HG02852 (cell line): ENCODE results near the gene SIGLEC14.
"Not testable (repeated sequence)": the region's sequence is repeated elsewhere in the genome, so short reads cannot be mapped to it uniquely, and the experiment has no call there.

Source experiments
- ATAC-seq: cut with Tn5 transposase; IDR thresholded peaks from one replicate; pipeline ENCODE4 v1.9.1; 2021; ENCODE audit warnings: mild to moderate bottlenecking, moderate library complexity; ENCODE audit not compliant: unreplicated experiment

Gene SIGLEC14

GRCh38 chr19:51675911-51676565 is 29.4 kb upstream of the SIGLEC14 start:
- not testable (repeated sequence) for ATAC-seq

DNA sequence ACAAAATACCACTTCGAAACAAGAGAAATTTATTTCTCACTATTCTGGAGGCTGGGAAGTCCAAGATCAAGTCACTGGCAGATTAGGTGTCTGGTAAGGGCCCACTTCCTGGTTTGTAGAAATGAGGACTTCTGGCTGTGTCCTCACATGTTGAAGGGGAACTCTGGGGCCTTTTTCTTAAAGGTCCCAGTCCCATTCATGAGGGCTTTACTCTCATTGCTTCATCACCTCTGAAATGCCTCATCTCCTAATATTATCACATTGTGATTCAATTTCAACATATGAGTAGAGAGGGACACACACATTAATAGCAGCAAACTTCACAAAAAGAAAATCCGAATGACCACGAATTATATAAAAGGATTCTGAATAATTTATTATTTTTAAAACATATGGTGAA is 21.6 kb upstream of the SIGLEC14 start:
- ATAC-seq = no peak

DNA sequence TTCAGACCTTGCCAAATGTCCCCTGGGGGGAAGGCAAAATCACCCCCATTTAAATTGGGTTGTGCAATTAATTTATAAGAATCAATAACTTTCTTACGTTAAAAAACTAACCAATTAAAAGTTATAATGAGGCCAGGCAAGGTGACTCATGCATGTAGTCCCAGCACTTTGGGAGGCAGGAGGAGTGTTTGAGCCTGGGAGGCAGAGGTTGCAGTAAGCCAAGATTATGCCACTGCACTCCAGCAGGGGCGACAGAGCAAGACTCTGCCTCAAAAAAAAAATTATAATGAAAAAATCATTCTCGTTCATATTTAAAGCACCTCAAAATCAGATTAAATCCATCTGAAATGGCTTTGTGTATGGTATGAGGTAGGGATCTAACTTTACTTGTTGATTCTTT is 18.4 kb upstream of the SIGLEC14 start:
- ATAC-seq = no peak

- ATAC-seq = no peak
These were observed 17.5 kb upstream of the SIGLEC14 start for GRCh38 chr19:51664131-51664530.

GRCh38 chr19:51663650-51664049 is 17.0 kb upstream of the SIGLEC14 start:
- no peak for ATAC-seq

DNA sequence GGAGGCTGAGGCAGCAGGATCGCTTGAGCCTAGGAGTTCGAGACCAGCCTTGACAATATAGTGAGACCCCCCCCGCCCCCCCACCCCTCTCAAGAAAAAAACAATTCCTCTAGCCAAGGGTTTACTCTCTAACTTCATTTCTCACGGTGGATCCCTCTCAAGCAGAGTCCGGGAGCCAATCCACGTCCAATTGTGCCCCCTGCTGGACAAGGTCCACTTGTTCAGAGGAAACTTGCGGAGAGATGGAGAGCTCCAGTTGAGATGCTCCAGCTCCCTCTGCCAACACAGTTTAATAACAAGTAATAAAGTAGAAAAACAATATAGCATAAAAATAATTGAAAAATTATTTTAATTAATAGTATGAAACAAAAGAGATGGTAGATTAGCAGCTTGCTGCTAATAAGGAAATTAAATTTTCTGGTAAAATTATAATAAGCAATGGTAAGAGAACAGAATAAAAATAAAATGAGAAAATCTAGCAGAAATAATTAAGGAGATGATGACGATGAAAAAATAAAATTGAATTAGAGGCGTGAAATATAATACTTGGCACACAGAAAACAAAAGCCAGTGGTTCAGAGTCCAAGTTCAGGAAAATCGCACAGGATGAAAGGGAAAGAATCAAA is 14.5 kb upstream of the SIGLEC14 start:
- ATAC-seq = no peak

- ATAC-seq = no peak
These were observed 8.2 kb upstream of the SIGLEC14 start for GRCh38 chr19:51654783-51655182.

GRCh38 chr19:51653162-51653561 is 6.5 kb upstream of the SIGLEC14 start:
- no peak for ATAC-seq

DNA sequence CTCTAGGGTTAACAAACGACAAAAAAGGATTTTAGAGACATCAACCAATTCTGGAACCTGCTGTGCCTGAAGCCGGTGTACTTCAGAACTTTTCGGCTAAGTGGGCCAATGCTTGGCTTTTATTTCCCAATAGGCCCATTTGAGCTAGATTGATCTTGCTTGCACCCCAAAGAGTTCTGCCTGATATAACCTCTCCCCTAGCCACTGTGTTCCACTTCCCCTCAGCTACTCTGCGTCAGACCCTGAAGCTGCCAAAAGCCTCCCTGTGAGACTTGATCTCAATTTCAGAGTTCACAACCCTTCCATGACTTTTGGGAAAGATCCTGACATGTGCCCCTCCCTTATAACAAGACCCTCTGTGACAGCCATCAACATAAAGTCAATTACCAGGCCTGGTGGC is 5.6 kb upstream of the SIGLEC14 start:
- no peak for ATAC-seq

- ATAC-seq = no peak
These were observed 4.7 kb upstream of the SIGLEC14 start for GRCh38 chr19:51651216-51651846.

DNA sequence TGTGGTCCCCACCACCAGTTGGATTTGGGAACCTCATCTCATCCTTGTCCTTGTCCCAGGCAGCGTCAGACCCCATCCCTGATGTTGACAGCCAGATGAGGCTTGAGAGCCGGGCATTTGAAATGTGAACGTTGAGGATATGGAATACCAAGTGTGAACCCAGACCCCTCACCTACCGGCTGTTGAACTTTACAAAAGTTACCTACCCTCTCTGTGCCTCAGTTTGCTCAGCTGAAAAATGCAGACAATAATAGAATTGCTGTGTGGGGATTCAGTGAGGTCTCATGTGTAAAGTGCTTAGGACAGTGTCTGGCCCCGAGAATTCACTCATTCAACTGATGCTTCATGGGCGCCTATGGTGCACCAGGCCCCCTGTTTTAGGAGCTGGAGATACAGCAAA is 693 bp upstream of the SIGLEC14 start:
- no peak for ATAC-seq

DNA sequence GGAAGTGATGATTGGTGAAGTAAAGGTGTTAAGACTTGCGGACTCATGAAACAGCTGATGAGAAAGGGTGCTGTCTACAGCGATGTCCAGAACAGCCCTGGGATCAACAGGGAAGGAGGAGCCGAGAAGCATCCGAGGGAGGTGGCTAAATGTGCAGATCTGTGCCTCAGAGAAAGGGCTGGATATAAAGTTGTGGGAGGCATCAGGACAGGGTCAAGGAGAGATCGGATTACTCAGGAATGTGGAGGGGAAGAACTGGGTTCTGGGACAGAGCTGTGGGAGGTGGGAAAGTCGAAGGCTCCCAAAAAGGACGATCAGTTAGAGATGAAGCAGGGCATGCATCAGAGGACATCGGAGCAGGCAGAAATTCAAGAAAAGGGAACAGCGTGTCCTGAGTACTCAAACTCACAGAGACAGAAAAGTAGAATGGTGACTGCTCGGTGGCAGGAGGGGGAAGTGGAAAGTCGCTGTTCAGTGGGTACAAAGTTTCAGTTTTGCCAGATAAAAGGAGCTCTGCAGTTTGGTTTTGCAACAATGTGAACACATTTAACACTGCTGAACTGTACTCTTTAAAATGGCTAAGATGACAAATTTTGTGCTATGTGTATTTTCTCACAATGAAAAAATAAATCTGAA is 1.9 kb downstream of the SIGLEC14 start:
- ATAC-seq = no peak

DNA sequence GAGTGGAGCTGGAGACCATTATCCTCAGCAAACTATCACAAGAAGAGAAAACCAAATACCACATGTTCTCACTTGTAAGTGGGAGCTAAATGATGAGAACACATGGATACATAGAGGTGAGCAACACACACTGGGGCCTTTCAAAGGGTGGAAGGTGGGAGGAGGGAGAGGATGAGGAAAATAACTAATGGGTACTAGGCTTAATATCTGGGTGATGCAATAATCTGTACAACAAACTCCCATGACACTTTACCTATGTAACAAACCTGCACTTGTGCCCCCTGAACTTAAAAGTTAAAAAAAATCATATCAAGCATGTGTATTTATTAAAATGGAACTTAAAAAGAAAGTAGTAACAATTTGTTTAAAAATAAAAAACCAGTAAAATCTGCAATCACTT is 5.0 kb downstream of the SIGLEC14 start:
- ATAC-seq = no peak

DNA sequence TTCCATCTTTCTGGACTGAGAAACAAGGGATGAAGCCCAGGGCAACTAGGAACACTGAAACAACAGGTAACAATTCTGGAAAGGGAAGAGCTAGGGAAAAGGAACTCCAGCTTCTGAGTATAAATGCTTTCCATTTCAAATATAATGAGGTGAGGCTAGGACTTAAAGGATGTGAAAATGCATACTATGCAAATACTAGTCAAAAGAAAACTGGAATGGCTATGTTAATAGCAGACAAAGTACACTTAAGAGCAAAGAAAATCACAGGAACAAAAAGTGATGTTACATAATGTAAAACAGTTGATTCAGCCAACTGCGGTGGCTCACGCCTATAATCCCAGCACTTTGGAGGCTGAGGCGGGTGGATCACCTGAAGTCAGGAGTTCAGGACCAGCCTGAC is 6.2 kb downstream of the SIGLEC14 start:
- ATAC-seq = no peak

DNA sequence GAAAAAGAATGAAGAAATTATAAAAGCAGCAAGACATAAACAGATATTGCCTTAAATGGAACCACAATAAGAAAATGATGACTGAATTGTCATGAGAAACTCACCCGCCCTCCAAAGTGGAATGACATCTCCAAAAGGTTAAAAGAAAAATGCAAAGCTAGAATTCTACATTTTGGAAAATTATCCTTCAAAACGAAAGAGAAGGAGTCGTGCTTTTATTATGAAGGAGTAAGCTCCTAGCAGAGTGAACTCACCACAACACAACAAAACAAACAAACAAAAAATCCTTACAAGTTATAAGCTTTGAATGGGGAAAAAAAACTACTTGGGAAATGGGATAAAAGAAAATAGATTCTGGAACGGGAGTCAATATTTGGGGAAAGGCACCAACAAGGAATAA is 6.7 kb downstream of the SIGLEC14 start:
- ATAC-seq = no peak

DNA sequence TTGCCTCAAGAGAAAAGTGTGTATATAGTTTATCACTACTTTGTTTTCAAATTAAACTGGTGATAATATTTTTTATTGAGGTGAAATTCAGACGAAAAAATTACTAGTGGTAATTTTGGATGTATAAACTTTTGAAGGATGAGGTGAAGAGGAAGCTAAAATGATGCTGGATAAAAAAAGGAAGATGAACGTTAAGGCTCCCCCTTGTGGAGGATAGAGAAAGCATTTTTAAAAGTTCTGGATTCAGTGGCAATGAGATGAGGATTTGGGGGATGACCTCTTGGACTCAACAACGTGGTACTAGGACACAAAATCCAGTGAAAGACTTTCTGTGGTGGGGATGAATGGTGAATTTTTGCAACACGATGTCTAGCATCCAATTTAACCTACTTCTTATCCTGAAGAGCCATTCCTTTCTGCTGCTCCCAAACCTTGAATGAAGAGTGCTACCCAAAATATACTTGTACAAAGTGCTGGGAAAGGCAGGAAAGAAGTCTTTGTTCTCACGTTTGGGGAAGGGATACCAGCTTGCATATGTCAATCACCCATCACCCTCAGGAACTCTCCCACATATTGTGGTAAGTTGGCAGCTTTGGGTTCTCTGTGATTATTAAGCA is 9.2 kb downstream of the SIGLEC14 start:
- ATAC-seq = no peak

GRCh38 chr19:51632126-51632525 is 14.5 kb downstream of the SIGLEC14 start:
- ATAC-seq = no peak

DNA sequence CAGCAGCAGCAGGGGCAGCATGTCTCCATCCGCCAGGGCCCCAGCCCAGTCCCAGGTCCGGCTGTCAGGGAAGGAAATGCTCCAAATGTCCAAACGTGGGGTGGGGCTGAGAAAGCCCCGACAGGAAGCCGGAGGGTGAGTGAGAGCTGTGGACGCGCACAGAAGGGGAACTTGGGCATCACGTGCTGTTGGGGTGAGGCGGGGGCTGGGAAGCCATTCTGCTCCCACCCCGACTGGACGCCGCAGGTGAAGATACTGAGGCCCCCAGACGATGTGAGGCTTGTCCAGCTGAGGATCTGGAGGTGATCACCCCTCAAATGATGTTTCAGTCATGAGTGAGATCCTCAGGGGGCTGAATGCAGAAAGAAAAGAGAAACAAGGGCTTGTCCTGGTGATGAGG is 16.3 kb downstream of the SIGLEC14 start, which contains the start of gene SIGLEC5:
TSS of gene SIGLEC5 (minus strand) at position 87 of the 400 bp plus-strand sequence. CDS start at position 21, 66 bp downstream.
- ATAC-seq = not testable (repeated sequence)

DNA sequence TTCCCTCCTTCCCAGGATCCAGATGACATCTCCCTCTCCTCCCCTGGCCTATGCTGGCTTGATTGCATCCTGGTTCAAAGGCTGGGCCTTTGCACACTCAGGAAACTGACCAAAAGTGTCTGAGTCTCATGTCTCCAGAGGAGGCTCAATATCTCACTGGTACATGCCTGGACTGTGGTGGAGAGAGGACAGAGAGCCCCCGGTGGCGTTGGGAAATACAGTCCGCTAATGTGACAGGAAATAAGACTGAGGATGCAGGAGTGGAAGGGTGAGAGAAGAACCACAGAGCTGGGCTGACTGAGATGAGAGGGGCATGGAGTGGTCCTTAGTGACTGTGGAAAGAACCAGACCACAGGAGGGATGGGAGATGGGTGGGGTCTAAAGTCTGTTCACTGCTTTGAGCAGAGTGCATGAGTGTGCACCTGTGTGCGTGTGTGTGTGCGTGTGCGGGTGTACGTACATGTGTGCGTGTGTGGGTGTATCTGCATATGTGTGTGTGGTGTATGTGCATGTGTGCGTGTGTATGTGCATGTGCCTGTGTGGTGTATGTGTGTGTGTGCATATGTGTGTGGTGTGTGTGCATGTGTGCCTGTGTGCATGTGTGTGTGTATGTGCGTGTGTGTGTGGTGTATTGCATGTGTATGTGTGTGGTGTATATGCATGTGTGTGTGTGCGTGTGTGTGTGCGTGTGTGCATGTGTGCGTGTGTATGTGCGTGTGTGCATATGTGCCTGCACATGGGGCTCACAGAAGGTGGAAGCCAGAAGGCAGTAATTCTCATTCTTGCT is 18.3 kb downstream of the SIGLEC14 start:
- ATAC-seq = no peak

DNA sequence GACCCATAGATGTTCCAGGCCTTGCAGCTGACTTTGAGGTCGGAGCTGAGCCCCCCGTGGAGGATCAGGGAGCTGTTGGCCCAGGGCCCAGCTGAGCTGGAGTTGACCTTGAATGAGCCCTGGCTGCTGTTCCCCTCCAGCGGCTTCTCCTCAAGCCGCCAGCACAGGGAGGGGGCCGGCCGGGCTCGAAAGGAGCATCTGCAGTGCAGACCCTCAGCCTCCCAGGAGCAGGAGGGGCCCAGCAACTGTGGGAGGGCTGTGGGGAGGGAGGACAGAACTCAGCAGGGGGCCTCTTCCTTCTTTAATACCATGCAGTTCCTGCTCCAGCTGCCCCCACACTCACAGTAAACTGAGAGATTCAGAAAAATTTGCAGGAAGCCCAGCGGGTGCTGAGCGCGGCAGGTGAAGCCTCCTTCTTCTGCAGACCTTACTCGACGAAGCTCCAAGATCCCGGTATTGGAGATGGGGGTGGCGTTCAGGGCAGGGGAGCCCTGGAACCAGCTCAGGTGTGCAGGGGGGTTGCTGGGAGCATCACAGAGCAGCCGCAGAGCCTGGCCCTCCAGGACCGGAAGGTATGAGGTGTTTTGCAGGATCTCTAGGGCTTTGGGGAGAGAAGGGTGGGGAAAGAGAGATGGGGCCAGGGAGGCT is 19.0 kb downstream of the SIGLEC14 start:
- no peak for ATAC-seq
